Measurements from ENCODE around the gene CDKN2AIPNL.

DNA sequence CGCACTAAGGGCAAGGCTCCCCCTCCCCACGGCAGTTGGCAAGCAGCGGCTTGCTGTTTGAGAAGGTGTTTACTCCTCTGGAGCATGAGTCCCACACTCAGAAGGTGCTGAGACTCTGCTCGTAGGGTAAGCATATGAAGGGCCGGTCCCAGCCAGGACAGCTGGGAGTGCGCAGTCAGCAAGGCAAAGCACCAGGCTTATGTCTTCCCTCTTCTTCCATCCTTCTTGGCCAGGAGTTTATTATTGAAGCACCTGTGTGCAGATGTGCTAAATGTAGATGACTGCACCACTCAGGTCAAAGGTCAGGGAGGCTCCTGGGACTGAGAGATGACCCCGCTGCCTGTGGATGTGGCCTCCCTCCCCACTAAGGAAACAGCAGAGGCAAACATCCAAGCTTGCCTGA, 27.0 kb upstream of the CDKN2AIPNL start:
- TF ChIP-seq, protein P1, sequence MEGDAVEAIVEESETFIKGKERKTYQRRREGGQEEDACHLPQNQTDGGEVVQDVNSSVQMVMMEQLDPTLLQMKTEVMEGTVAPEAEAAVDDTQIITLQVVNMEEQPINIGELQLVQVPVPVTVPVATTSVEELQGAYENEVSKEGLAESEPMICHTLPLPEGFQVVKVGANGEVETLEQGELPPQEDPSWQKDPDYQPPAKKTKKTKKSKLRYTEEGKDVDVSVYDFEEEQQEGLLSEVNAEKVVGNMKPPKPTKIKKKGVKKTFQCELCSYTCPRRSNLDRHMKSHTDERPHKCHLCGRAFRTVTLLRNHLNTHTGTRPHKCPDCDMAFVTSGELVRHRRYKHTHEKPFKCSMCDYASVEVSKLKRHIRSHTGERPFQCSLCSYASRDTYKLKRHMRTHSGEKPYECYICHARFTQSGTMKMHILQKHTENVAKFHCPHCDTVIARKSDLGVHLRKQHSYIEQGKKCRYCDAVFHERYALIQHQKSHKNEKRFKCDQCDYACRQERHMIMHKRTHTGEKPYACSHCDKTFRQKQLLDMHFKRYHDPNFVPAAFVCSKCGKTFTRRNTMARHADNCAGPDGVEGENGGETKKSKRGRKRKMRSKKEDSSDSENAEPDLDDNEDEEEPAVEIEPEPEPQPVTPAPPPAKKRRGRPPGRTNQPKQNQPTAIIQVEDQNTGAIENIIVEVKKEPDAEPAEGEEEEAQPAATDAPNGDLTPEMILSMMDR (IDR thresholded peaks at IDR 0.05) = no peak
- TF ChIP-seq POLR2AphosphoS5 (IDR thresholded peaks at IDR 0.05; ENCODE audit: low read depth, low read length) (no peak), SIN3A (IDR thresholded peaks at IDR 0.05; ENCODE audit: borderline replicate concordance, insufficient read depth, low read depth, low read length) (no peak), TCF7L2 (IDR thresholded peaks at IDR 0.05; ENCODE audit: low read depth, low read length) (no peak)
- TF ChIP-seq, protein P2, sequence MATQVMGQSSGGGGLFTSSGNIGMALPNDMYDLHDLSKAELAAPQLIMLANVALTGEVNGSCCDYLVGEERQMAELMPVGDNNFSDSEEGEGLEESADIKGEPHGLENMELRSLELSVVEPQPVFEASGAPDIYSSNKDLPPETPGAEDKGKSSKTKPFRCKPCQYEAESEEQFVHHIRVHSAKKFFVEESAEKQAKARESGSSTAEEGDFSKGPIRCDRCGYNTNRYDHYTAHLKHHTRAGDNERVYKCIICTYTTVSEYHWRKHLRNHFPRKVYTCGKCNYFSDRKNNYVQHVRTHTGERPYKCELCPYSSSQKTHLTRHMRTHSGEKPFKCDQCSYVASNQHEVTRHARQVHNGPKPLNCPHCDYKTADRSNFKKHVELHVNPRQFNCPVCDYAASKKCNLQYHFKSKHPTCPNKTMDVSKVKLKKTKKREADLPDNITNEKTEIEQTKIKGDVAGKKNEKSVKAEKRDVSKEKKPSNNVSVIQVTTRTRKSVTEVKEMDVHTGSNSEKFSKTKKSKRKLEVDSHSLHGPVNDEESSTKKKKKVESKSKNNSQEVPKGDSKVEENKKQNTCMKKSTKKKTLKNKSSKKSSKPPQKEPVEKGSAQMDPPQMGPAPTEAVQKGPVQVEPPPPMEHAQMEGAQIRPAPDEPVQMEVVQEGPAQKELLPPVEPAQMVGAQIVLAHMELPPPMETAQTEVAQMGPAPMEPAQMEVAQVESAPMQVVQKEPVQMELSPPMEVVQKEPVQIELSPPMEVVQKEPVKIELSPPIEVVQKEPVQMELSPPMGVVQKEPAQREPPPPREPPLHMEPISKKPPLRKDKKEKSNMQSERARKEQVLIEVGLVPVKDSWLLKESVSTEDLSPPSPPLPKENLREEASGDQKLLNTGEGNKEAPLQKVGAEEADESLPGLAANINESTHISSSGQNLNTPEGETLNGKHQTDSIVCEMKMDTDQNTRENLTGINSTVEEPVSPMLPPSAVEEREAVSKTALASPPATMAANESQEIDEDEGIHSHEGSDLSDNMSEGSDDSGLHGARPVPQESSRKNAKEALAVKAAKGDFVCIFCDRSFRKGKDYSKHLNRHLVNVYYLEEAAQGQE (IDR thresholded peaks at IDR 0.05; ENCODE audit: insufficient read depth in 1 of 2, low read depth in 2 of 2, low read length in 1 of 2) = no peak

Data from Panc1 (cell line).